Choroid plexus epithelial cell (primary cell): ENCODE data around the gene CSTF1.
A peak's percentile ranks its signal among the peaks of the same experiment; 100 is the strongest.

Experiments used
- DNase-seq: peaks from one replicate; pipeline ENCODE4 v3.0.0-alpha.2; 2010; ENCODE audit warnings: low read depth
- H3K4me3 ChIP-seq: 2 replicates; pipeline ENCODE4 v1.5.1; 2011; ENCODE audit warnings: low read depth, mild to moderate bottlenecking, control low read depth, low read length, moderate library complexity
- CTCF ChIP-seq: conservative IDR thresholded peaks from 2 replicates; pipeline ENCODE4 v1.5.1; 2011; ENCODE audit warnings: low read depth, mild to moderate bottlenecking, control low read depth, inconsistent platforms, low read length, moderate library complexity

Gene CSTF1

GRCh38 chr20:56440346-56441007, 48.0 kb downstream of the CSTF1 start:
- TF ChIP-seq CTCF: no peak
- peak; percentile 50 for DNase-seq
- H3K4me3 ChIP-seq: no peak overlapping the region

- DNase-seq: no peak
- no peak overlapping the region for H3K4me3 ChIP-seq
- no peak for TF ChIP-seq CTCF
Observed at GRCh38 chr20:56442389-56443365, 50.2 kb downstream of the CSTF1 start.

GRCh38 chr20:56443654-56444540, 51.5 kb downstream of the CSTF1 start:
- no peak overlapping the region for H3K4me3 ChIP-seq
- DNase-seq: no peak
- TF ChIP-seq CTCF: no peak

GRCh38 chr20:56445130-56445529, 52.7 kb downstream of the CSTF1 start:
- TF ChIP-seq CTCF: no peak
- DNase-seq: no peak
- no peak overlapping the region for H3K4me3 ChIP-seq

- no peak overlapping the region for H3K4me3 ChIP-seq
- no peak for DNase-seq
- no peak for TF ChIP-seq CTCF
Observed at GRCh38 chr20:56445540-56445939, 53.1 kb downstream of the CSTF1 start.

- H3K4me3 ChIP-seq: no peak overlapping the region
- DNase-seq: no peak
- TF ChIP-seq CTCF: no peak
Observed at GRCh38 chr20:56447227-56447626, 54.8 kb downstream of the CSTF1 start.
